HG02870 (cell line): ENCODE data around the gene SPATS2.

Experiments used
- ATAC-seq: cut with Tn5 transposase; IDR thresholded peaks from one replicate; pipeline ENCODE4 v1.9.1; 2021; ENCODE audit warnings: mild to moderate bottlenecking, moderate library complexity; ENCODE audit not compliant: unreplicated experiment

Gene SPATS2

DNA sequence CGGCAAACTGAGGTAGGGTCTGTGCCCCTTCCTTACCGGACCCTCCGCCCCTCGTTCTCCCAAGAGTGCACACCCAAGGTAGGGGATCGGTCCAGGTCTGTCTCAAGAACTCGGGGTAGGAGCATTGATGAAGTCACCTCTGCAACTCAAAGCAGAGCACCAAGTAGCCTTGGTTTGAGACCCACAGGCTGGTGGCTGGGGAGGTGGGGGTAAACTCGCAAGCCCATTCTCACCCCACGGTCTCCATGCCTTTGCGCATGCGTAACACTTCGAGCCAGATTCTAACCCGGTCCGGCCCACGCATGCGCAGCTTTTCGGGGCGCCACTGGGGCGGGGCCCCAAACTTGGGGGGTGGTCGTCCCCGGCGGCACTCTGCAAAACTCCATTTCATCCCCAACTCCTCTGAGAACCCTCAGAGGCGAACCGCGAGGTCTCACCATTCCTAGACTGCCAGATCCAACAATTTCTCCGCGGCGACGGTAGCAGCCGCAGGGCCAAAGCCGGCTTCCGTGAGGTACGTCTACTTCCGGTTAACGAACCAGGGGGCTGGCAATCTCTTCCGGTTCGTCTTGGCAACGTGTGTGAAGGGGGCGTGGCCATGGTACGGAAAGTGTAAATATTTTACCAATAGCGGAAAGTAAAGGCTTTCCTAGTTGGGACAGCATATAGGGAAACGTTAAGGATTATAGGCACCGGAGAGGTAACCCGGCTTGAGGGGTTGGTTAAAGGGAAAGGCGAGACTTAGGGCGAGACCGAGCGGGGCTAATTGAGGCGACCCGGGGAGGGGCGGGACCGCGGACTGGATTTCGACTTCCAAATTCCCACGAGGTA is 200.6 kb downstream of the SPATS2 start, which contains the start of gene MCRS1:
TSS of gene MCRS1 (minus strand) at position 532 of the 831 bp plus-strand sequence. CDS start 1,411 bp downstream, outside the sequence.
- peak; percentile 88 for ATAC-seq

DNA sequence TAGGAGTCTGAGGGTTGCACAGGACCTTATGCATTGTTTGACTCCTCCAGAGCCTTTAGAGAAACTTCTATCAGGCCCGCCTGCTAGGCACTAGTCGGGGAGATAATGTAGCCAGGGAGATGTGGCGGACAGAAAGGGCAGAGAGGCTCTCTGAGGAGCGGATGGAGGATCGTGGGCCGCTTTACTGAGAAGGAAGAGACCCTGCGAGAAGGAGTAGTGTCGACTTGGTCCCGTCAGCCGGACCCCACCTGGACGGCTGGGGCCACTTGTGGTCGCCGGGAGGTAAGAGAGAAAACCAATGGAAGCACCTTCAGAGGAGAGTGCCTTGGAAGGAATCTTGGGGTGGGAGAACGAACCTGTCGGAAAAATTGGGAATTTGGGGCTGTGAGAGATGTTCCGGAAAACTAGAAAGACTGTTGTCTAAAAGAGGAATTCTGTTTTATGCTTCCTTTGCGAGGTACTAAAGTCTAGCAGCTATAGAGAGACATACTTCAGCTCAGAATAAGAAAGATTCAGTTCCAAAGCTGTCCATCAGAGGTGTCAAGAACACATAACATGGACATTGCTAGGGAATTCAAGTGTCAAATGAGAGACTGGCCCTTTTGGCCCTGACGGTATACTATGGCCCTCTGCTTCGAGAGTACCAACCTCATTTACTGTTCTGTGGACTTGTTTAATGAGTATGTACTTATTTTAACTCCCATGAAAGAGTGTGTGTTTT is 201.3 kb downstream of the SPATS2 start:
- ATAC-seq, result peak; percentile 5
